Transverse colon (tissue), 4 donors: ENCODE data around the gene HPSE2. TPM values are rescaled to one million over a fixed set of nuclear protein-coding genes. Genes with fewer than 3 reads are reported as not detected.

Experiments
- DNase-seq: peaks from one replicate; pipeline ENCODE4 v3.0.0-alpha.2; 2019
- H3K27ac ChIP-seq, 4 donors: fragments of 200-600 bp; sonication (generic); 2 replicates each; pipeline ENCODE4 v1.5.1; 2016 to 2018; ENCODE audit warnings: inconsistent platforms in 4 of 4
- H3K27me3 ChIP-seq: fragments of 200-600 bp; sonication (generic); 2 replicates; pipeline ENCODE4 v1.5.1; 2017; ENCODE audit warnings: inconsistent platforms
- H3K36me3 ChIP-seq, 4 donors: fragments of 200-600 bp; sonication (generic); 2 replicates each; pipeline ENCODE4 v1.5.1; 2017 to 2019; ENCODE audit warnings: inconsistent platforms in 4 of 4
- H3K4me1 ChIP-seq, 4 donors: fragments of 200-600 bp; sonication (generic); 2 replicates each; pipeline ENCODE4 v1.5.1; 2017 to 2020; ENCODE audit warnings: inconsistent platforms in 4 of 4
- H3K4me3 ChIP-seq, 4 donors: fragments of 200-600 bp; sonication (generic); 1 replicate in 1 of 4; 2 replicates in 3 of 4; pipeline versions ENCODE4 v1.5.1 to v1.6.1; 2017 to 2019; ENCODE audit warnings: inconsistent platforms in 4 of 4
- H3K9me3 ChIP-seq, 2 donors: fragments of 200-600 bp; sonication (generic); 2 replicates each; pipeline ENCODE4 v1.5.1; 2017 to 2019; ENCODE audit warnings: inconsistent platforms in 2 of 2
- CTCF ChIP-seq, 5 experiments: fragments of 200-600 bp in 3 of 5; fragments of 450-650 bp in 2 of 5; sonication (generic) in 3 of 5; IDR thresholded peaks; 1 replicate in 2 of 5; 2 replicates in 3 of 5; pipeline ENCODE4 v1.5.1; 2016 to 2017; ENCODE audit warnings: antibody characterized with exemption in 5 of 5, inconsistent platforms in 3 of 5, mild to moderate bottlenecking in 2 of 5, moderate library complexity in 1 of 5
- EP300 ChIP-seq: sonication (generic); formaldehyde crosslinking; IDR thresholded peaks from one replicate; pipeline ENCODE4 v1.6.1; 2017; ENCODE audit warnings: antibody characterized with exemption, low read depth
- POLR2A ChIP-seq: fragments of 450-650 bp; IDR thresholded peaks from one replicate; pipeline ENCODE4 v1.6.1; 2016; ENCODE audit warnings: antibody characterized with exemption, mild to moderate bottlenecking, moderate library complexity
- POLR2AphosphoS5 ChIP-seq, 3 donors: sonication (generic); formaldehyde crosslinking; IDR thresholded peaks; one replicate each; pipeline ENCODE4 v1.6.1; 2016; ENCODE audit warnings: antibody characterized with exemption in 3 of 3
- WGBS, 2 donors: methylation state at CpG; one replicate each; pipeline ENCODE4 v1.1.5; 2018; ENCODE audit warnings: low coverage in 1 of 2; 5-methylcytosine and 5-hydroxymethylcytosine counted together
- in situ Hi-C, 4 donors: fragments of 200-750 bp; cut with MboI; loops; one replicate each; pipeline versions ENCODE4 v1.15.0 to v1.15.1; 2017; ENCODE audit warnings: low sequenced_read_pairs in 3 of 4, low pct_ligation_motif_present in 1 of 4, low pct_unique_long_range_greater_than_20kb in 1 of 4
- intact Hi-C: fragments of 100-400 bp; cut with DNase I; formaldehyde crosslinking; loops from one replicate; pipeline ENCODE4 v1.15.1; 2023; ENCODE audit warnings: low total_unique reads
- total RNA-seq, 4 donors: library from RNA; depleted of rRNA; stranded (reverse); fragments of >200 nt; gene quantifications; one replicate each; pipeline ENCODE4 v1.1.0, GENCODE V29; 2016

The HPSE2 gene
- total RNA-seq, 4 donors from 2014 or later, result 2.2 to 3.0 TPM; not detected in 2

GRCh38 chr10:98748298-98748697 is 487.4 kb downstream of the HPSE2 start:
- Histone ChIP-seq H3K9me3 (peaks cover 0 to 1% of the 10 kb centered on the region in 2 donors), H3K4me3 (no peak overlapping the region), H3K27me3 (no peaks in the 10 kb centered on the region), H3K36me3 (no peaks in the 10 kb centered on the region), H3K27ac (no peak overlapping the region), H3K4me1 (no peaks in the 10 kb centered on the region)
- 60 to 86% methylated on average over 1 of the region's 1 CpG for WGBS, 2 donors
- DNase-seq, result no peak
- in situ Hi-C loops (no loop called here), intact Hi-C loops (no loop called here)
- TF ChIP-seq POLR2AphosphoS5 (IDR thresholded peaks at IDR 0.05) (no peak), EP300 (no peak), CTCF (IDR thresholded peaks at IDR 0.05) (peak in 3 of 5 experiments; percentile 23 to 43 (median 27)), POLR2A (no peak)

DNA sequence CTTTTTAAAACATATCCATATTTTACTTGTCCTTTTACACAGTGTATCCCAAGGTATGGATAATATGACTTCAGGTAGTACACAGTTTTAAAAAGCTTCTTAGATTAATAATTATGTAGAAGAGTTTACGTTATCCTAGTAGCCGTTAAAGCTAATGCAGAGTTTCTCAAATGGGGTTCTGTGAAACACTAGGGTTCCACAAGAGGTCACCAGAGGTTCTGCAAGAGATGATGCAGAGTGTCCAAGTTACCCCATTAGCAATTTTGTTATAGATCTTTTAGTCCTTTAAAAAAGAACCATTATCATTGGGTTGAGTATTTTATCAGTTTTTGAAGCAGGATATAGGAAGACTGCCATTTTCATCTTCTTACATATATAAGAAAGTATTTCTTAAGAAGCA is 490.0 kb downstream of the HPSE2 start:
- in situ Hi-C loops (no loop called here), intact Hi-C loops (no loop called here)
- Histone ChIP-seq H3K4me3 (no peak overlapping the region), H3K9me3 (no peaks in the 10 kb centered on the region), H3K27ac (no peak overlapping the region), H3K27me3 (no peaks in the 10 kb centered on the region), H3K36me3 (no peaks in the 10 kb centered on the region), H3K4me1 (no peaks in the 10 kb centered on the region)
- DNase-seq, result no peak
- TF ChIP-seq CTCF (IDR thresholded peaks at IDR 0.05) (no peak), POLR2A (no peak), EP300 (no peak), POLR2AphosphoS5 (IDR thresholded peaks at IDR 0.05) (no peak)
- WGBS, 2 donors, result 90 to 96% methylated on average over 2 of the region's 2 CpGs

DNA sequence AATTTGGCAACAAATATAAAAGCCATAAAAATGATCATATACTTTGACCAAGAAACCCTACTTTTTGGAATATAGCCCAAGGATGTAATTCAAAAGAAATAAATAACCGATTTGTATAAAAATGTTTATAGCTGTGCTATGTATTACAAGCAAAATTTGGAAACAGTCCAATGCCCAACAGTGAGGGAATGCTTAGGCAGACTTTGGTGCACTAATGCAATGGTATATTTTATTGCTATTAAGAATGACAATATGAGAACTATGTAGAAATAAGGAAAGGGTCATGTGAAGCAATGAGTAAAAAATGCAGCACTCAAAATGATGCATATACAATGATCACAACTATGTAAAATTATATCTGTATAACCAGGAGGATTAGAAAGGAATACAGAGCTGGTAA is 515.1 kb downstream of the HPSE2 start:
- intact Hi-C loops, result no loop called here
- in situ Hi-C loops, result no loop called here

GRCh38 chr10:98713586-98713985 is 522.1 kb downstream of the HPSE2 start:
- no peak overlapping the region for H3K27ac ChIP-seq
- H3K36me3 ChIP-seq, result no peaks in the 10 kb centered on the region
- in situ Hi-C loops, result no loop called here
- no peaks in the 10 kb centered on the region for H3K4me1 ChIP-seq
- no peak for DNase-seq
- no peaks in the 10 kb centered on the region for H3K27me3 ChIP-seq
- intact Hi-C loops, result no loop called here
- WGBS, 2 donors, result 60 to 67% methylated on average over 1 of the region's 1 CpG
- no peaks in the 10 kb centered on the region for H3K9me3 ChIP-seq
- TF ChIP-seq POLR2AphosphoS5 (IDR thresholded peaks at IDR 0.05) (no peak), EP300 (no peak), CTCF (IDR thresholded peaks at IDR 0.05) (no peak), POLR2A (no peak)
- no peak overlapping the region for H3K4me3 ChIP-seq

More for the DNA sequence above, 515.1 kb downstream of the HPSE2 start:
- Histone ChIP-seq H3K27me3 (no peaks in the 10 kb centered on the region), H3K4me3 (no peak overlapping the region), H3K9me3 (no peaks in the 10 kb centered on the region), H3K36me3 (no peaks in the 10 kb centered on the region), H3K4me1 (no peaks in the 10 kb centered on the region), H3K27ac (no peak overlapping the region)
- no peak for DNase-seq
- TF ChIP-seq POLR2AphosphoS5 (IDR thresholded peaks at IDR 0.05) (no peak), EP300 (no peak), CTCF (IDR thresholded peaks at IDR 0.05) (no peak), POLR2A (no peak)
- WGBS, 2 donors, result 30 to 51% methylated on average over 1 of the region's 1 CpG
